Measurements from ENCODE around the gene EGF. TPM values are rescaled to one million over a fixed set of nuclear protein-coding genes. Genes with fewer than 3 reads are reported as not detected.

EGF gene
- polyA plus RNA-seq, 1 donor from 2014 or later = not detected

DNA sequence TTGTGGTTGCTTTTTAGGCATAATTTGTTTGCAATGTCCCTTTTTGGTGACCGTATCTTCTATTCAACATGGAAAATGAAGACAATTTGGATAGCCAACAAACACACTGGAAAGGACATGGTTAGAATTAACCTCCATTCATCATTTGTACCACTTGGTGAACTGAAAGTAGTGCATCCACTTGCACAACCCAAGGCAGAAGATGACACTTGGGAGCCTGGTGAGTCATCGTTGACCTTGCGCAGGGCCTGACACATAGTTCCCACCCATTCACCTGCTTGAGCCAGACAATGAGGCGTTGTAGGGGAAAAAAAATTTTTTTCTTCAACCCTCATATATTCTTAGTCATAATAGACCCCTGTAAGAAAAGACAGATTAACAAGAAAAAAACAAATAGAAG, 32.4 kb downstream of the EGF start:
- Histone ChIP-seq H3F3A (ENCODE audit: insufficient read depth, low read length, poor library complexity, severe bottlenecking) (no peaks in the 10 kb centered on the region), H3K79me2 (replicated peaks; ENCODE audit: insufficient read depth, low read length) (no peaks in the 10 kb centered on the region), H3K27ac (ENCODE audit: low read length) (no peak overlapping the region), H3K9me2 (ENCODE audit: insufficient read depth, low read length) (no peaks in the 10 kb centered on the region), H3K9ac (ENCODE audit: low read length) (no peak overlapping the region), H3K4me3 (ENCODE audit: low read length) (no peak overlapping the region), H4K20me1 (ENCODE audit: insufficient read depth) (no peaks in the 10 kb centered on the region), H3K9me3 (ENCODE audit: low read length) (no peaks in the 10 kb centered on the region), H2AFZ (ENCODE audit: low read depth, low read length) (no peak overlapping the region), H3K36me3 (ENCODE audit: insufficient read depth, low read length) (no peaks in the 10 kb centered on the region), H3K27me3 (ENCODE audit: insufficient read depth, low read depth, low read length) (no peaks in the 10 kb centered on the region), H3K4me2 (ENCODE audit: low read length) (no peak overlapping the region)
- TF ChIP-seq, protein P1, sequence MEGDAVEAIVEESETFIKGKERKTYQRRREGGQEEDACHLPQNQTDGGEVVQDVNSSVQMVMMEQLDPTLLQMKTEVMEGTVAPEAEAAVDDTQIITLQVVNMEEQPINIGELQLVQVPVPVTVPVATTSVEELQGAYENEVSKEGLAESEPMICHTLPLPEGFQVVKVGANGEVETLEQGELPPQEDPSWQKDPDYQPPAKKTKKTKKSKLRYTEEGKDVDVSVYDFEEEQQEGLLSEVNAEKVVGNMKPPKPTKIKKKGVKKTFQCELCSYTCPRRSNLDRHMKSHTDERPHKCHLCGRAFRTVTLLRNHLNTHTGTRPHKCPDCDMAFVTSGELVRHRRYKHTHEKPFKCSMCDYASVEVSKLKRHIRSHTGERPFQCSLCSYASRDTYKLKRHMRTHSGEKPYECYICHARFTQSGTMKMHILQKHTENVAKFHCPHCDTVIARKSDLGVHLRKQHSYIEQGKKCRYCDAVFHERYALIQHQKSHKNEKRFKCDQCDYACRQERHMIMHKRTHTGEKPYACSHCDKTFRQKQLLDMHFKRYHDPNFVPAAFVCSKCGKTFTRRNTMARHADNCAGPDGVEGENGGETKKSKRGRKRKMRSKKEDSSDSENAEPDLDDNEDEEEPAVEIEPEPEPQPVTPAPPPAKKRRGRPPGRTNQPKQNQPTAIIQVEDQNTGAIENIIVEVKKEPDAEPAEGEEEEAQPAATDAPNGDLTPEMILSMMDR (IDR thresholded peaks at IDR 0.05; ENCODE audit: poor library complexity, severe bottlenecking) = no peak
- TF ChIP-seq EZH2 (IDR thresholded peaks at IDR 0.05; ENCODE audit: borderline replicate concordance, insufficient read depth, low read length, poor library complexity, severe bottlenecking) (no peak), POLR2AphosphoS5 (IDR thresholded peaks at IDR 0.05) (no peak), MXI1 (conservative IDR thresholded peaks at IDR 0.05; ENCODE audit: poor library complexity, severe bottlenecking) (no peak)

DNA sequence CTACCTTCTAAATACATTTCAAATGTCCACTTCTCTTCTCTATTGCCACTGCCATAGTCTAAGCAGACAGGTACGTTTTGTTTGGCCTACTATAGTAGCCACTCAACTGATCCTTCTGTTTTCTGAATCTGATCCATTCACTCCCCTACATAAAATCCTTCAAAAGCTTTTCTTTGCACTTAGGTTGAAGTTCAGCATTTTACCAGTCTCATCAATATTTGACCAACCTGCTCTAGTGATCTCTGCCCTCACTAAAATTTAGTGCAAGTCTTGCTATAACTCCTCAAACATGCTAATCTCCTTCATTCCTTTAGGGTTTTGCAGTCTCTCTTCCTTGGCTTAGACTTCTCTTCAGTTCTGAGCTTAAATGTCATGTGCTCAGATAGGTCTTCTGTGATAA, 33.4 kb downstream of the EGF start:
- Histone ChIP-seq H3K27ac (ENCODE audit: low read length) (no peak overlapping the region), H3F3A (ENCODE audit: insufficient read depth, low read length, poor library complexity, severe bottlenecking) (no peaks in the 10 kb centered on the region), H3K9me2 (ENCODE audit: insufficient read depth, low read length) (no peaks in the 10 kb centered on the region), H3K36me3 (ENCODE audit: insufficient read depth, low read length) (no peaks in the 10 kb centered on the region), H3K27me3 (ENCODE audit: insufficient read depth, low read depth, low read length) (no peaks in the 10 kb centered on the region), H2AFZ (ENCODE audit: low read depth, low read length) (no peak overlapping the region), H3K9me3 (ENCODE audit: low read length) (no peaks in the 10 kb centered on the region), H3K4me3 (ENCODE audit: low read length) (no peak overlapping the region), H3K79me2 (replicated peaks; ENCODE audit: insufficient read depth, low read length) (no peaks in the 10 kb centered on the region), H3K9ac (ENCODE audit: low read length) (no peak overlapping the region), H4K20me1 (ENCODE audit: insufficient read depth) (no peaks in the 10 kb centered on the region), H3K4me2 (ENCODE audit: low read length) (no peak overlapping the region)
- no peak for TF ChIP-seq EZH2 (IDR thresholded peaks at IDR 0.05; ENCODE audit: borderline replicate concordance, insufficient read depth, low read length, poor library complexity, severe bottlenecking)
- TF ChIP-seq SMC3 (conservative IDR thresholded peaks at IDR 0.05; ENCODE audit: poor library complexity) = no peak
- TF ChIP-seq RAD21 (conservative IDR thresholded peaks at IDR 0.05) = no peak
- TF ChIP-seq MXI1 (conservative IDR thresholded peaks at IDR 0.05; ENCODE audit: poor library complexity, severe bottlenecking) = no peak
- TF ChIP-seq, protein P2, sequence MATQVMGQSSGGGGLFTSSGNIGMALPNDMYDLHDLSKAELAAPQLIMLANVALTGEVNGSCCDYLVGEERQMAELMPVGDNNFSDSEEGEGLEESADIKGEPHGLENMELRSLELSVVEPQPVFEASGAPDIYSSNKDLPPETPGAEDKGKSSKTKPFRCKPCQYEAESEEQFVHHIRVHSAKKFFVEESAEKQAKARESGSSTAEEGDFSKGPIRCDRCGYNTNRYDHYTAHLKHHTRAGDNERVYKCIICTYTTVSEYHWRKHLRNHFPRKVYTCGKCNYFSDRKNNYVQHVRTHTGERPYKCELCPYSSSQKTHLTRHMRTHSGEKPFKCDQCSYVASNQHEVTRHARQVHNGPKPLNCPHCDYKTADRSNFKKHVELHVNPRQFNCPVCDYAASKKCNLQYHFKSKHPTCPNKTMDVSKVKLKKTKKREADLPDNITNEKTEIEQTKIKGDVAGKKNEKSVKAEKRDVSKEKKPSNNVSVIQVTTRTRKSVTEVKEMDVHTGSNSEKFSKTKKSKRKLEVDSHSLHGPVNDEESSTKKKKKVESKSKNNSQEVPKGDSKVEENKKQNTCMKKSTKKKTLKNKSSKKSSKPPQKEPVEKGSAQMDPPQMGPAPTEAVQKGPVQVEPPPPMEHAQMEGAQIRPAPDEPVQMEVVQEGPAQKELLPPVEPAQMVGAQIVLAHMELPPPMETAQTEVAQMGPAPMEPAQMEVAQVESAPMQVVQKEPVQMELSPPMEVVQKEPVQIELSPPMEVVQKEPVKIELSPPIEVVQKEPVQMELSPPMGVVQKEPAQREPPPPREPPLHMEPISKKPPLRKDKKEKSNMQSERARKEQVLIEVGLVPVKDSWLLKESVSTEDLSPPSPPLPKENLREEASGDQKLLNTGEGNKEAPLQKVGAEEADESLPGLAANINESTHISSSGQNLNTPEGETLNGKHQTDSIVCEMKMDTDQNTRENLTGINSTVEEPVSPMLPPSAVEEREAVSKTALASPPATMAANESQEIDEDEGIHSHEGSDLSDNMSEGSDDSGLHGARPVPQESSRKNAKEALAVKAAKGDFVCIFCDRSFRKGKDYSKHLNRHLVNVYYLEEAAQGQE (IDR thresholded peaks at IDR 0.05; ENCODE audit: borderline replicate concordance) = no peak

DNA sequence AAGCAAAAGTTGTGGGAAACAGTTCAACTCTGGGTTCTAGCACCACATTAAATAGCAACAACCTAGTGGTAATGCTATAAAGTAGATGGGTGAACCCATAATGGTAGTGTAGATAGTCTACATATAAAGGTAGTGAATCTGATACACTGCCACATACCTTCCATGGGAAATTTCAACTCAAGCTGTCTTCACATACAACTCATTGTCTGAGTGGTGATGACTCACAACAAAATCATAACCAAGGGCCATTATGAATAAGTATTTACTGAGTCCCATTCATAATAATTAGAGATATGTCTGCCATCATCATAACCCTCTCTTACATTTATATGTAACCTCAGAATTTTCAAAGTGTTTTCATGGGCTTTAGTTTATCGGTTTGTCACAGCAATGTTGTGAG, 34.8 kb downstream of the EGF start:
- H3K4me2 ChIP-seq (ENCODE audit: low read length) = no peak overlapping the region
- H3F3A ChIP-seq (ENCODE audit: insufficient read depth, low read length, poor library complexity, severe bottlenecking) = no peaks in the 10 kb centered on the region
- TF ChIP-seq, protein P2 (IDR thresholded peaks at IDR 0.05; ENCODE audit: borderline replicate concordance) = no peak
- TF ChIP-seq RAD21 (conservative IDR thresholded peaks at IDR 0.05) (no peak), POLR2AphosphoS5 (IDR thresholded peaks at IDR 0.05) (no peak), EZH2 (IDR thresholded peaks at IDR 0.05; ENCODE audit: borderline replicate concordance, insufficient read depth, low read length, poor library complexity, severe bottlenecking) (no peak), MXI1 (conservative IDR thresholded peaks at IDR 0.05; ENCODE audit: poor library complexity, severe bottlenecking) (no peak)
- no peak overlapping the region for H2AFZ ChIP-seq (ENCODE audit: low read depth, low read length)
- H3K27ac ChIP-seq (ENCODE audit: low read length) = no peak overlapping the region
- no peaks in the 10 kb centered on the region for H3K36me3 ChIP-seq (ENCODE audit: insufficient read depth, low read length)
- no peaks in the 10 kb centered on the region for H3K9me2 ChIP-seq (ENCODE audit: insufficient read depth, low read length)
- no peaks in the 10 kb centered on the region for H3K9me3 ChIP-seq (ENCODE audit: low read length)
- no peaks in the 10 kb centered on the region for H3K27me3 ChIP-seq (ENCODE audit: insufficient read depth, low read depth, low read length)
- no peak overlapping the region for H3K4me3 ChIP-seq (ENCODE audit: low read length)
- H3K9ac ChIP-seq (ENCODE audit: low read length) = no peak overlapping the region
- H4K20me1 ChIP-seq (ENCODE audit: insufficient read depth) = no peaks in the 10 kb centered on the region
- no peaks in the 10 kb centered on the region for H3K79me2 ChIP-seq (replicated peaks; ENCODE audit: insufficient read depth, low read length)
